Inferior parietal cortex (tissue), 1 donor: ENCODE data around the gene CHST2.
"Not testable (repeated sequence)": the region's sequence is repeated elsewhere in the genome, so short reads cannot be mapped to it uniquely, and the experiment has no call there.

Experiments used
- DNase-seq: peaks from one replicate; pipeline ENCODE4 v3.0.0-alpha.2; 2016; ENCODE audit errors: extremely low spot score

The CHST2 gene

DNA sequence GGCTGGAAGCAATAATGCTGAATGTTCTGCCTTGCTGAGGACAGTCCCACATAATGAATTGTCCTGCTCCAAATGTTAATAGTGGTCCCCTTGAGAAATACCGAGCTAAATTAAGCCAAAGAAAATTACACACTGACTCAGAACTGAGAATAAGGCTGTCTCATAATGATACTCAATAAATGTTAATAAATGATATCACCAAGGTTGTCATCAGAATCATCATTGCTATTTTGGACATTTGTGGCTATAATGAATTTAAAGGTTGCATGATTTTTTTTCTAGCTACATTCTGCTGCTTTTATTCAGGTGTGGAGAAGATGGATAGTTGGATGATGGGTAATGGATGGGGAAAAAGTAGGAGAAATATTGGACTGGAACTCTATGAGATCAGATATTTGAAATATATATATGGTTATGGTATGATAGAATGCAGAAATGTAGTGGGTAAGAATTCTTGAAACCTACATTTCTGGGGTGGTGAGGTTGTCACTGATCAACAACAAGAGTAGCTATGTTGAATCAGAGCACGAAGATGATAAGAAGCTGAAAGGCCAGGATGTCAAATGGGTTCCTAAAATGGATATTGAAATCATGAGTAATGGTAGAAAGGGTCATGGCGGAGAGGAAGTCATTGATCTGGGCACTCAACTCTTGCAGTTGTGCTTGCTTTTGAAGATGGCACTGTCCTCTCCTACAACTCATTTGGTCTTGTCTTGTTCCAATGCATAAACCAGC, 12.8 kb downstream of the CHST2 start:
- no peak for DNase-seq

DNA sequence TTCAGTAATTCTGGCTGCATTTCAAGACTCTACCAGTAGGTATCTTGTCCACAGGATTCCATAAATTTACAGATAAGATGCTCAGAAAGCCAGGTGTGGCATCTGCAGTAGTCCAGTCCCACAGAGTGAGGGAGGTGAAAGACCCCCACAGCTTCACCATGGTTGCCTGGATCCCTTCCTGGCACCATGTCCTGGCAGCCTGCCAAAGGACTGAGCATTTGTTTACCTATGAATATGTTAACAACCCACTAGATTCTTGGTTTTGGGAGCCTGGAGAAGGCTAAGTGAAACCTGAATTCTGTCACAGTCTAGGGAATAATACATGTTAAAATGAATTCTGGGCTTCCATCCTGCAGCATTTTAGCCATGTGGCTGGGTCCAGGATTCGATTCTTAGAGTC, 14.9 kb downstream of the CHST2 start:
- DNase-seq, result no peak

DNA sequence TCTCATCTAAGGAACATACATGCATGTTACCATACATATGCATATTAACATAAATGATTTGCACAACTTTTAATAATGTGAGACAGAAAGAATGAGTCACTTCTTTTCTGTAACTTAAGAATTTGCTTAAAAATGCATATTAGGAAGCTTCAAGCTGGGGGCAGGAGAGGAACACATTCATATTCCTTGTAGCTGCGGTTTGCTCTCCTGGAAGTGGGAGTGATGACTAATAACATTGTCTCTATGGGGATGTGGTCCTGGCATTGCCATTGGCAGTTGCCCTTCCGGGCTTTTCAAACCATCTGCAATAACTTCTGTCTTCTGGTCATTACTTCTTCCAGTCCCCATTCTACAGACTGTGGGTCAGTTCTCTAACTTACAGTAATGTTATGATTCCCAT, 15.6 kb downstream of the CHST2 start:
- DNase-seq, result no peak

DNA sequence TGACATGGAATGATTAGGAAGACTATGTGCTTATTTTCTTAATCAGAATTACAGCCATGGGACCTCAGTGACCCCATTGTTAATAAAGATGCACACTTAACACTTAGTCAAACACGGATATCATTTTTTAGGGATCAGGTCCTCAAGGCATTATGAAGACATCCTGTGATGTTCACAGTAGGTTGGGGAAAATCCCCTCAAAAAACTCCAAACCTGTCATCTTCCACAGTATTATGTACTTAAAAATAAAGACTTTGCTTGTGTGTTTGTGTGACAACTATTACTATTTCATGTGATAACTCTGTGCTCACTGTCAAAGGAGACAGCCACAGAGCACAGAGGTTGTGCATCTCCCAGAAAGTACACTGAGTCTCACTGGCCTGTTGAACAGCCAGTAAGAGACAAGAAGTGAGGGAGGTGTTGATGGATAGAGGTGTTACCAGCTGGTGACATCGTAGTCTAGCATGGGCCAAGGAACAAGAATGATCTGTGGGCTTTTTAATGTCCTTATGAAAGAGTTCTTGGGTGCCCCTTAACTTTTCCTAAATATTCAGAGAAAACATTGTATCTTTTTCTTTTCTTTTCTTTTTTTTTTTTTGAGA, 18.0 kb downstream of the CHST2 start:
- no peak for DNase-seq

DNA sequence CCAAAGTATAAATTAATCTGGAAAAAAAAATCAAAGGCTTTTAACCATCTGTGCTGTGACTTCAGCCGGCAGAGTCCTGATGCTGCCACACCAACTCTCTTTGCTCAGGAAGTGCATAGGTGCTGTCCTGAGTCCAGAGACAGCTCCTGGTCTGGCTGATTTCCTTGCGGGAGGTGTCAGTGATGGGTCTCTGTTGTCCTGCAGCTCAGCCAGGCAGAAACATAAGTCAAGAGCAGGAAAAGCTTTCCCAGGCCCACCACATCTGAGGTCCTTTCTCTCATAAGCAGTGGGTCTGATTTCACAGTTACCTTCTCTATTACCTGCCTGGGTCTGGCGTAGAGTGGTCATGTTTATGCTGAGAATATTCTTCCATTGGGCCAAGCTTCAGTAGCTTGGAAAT, 19.4 kb downstream of the CHST2 start:
- no peak for DNase-seq

DNA sequence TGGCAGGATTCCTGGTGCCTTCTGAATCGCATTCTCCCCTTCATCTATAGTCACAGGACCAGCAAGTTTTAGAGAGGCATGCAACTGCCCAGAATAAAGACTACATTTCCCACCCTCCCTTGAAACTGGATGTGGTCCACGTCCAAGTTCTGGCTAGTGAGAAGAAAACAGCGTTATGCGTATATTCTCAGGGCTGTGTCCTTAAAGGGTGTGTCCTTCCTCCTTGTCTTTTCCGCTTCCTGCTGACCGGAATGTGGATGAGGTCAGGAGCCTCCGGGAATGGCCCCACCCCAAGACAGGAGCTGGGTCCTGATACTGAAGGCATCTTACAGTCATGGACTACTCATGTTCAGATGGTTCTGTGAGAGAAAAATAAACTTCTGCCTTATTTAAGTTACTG, 20.2 kb downstream of the CHST2 start:
- no peak for DNase-seq

DNA sequence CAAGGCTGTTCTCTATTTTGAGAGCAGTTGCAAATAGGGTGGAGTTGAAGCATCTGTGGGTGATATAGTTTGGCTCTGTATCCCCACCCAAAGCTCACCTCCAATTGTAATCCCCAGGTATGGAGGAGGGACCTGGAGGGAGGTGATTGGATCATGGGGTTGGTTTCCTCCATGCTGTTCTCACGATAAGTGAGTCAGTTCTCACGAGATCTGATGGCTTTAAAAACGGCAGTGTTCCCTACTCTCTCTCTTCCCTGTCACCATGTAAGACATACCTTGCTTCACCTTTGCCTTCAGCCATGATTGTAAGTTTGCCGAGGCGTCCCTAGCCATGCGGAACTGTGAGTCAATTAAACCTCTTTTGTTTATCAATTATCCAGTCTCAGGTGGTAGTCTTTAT, 21.0 kb downstream of the CHST2 start:
- DNase-seq, result no peak

DNA sequence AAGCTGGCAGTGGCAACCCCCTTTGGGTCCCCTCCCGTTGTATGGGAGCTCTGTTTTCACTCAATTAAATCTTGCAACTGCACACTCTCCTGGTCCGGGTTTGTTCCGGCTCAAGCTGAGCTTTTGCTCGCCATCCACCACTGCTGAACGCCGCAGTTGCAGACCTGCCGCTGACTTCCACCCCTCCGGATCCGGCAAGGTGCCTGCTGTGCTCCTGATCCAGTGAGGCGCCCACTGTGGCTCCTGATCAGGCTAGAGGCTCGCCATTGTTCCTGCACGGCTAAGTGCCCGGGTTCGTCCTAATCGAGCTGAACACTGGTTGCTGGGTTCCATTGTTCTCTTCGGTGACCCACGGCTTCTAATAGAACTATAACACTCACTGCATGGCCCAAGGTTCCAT, 22.8 kb downstream of the CHST2 start:
- no peak for DNase-seq

DNA sequence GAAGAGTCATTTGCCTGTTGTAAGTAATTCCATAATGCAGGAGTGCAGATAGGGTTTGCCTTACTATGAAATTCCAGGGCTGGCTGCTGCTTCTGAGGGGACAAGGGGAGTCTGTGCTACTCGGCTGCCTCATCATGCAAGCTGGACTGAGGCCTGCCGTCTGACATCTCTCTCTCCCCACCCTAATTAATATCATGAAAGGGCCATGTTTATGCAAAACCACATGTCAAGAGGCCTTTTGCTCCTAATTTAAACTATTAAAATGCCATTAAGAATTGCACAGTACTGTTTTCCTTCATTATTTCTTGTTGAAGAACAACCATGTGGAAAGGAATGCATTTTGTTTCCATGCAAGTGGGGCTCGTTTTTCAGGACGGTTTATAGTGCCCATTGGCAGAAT, 26.3 kb downstream of the CHST2 start:
- no peak for DNase-seq

DNA sequence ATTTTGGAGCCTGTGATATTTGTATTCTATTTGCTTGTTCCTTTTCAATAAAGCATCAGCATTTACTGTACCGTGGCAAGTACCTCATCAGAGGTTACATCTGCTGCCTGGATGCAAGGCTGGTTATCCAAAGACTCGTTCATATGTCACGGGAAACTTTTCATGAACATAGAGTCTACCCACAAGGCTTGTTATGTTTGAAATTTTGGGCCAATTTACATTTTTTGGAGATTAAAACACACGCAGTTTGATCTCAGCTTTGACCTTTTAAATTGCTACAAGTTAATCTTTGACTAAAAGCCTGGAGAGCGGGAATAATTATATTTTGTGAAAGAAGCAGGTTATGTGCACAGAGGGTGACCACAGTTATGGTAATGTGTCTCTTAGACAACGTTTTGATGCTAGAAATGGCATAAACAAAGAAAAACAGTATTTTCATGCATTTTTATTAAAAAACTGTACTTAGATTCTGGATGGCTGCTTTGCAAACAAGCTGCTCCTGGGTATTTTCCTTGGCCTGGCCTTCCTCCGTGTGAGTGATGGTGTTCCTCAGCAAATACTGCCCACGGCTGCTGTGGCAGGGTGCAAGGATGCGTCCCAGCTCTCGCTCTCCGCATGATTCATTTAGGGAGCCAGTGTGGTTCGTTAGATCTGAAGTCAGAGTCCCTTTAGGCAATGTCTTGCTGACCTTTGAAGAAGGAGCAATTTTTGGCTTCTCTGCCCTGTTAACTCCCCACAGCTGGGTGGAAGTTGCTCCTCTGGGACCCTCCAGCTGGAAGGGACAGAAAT, 27.1 kb downstream of the CHST2 start:
- DNase-seq, result no peak

DNA sequence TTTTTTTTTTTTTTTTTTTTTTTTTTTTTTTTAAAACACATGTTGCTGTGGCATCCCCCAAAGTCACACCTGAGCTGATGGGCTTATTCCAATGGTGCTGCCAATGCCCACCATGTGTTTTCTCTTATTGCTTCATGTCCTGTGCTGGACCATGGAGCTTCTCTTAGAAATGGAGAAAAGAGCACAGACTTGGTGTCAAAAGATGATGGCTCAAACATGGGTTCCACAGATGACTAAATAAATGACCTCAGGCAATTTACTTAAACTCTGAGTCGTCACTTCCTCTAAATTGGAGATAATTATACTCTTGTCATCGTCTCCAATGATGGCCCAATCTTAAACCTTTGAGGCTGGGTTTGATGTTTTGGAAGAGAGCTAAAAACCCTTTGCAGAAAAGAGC, 28.1 kb downstream of the CHST2 start:
- DNase-seq, result no peak

DNA sequence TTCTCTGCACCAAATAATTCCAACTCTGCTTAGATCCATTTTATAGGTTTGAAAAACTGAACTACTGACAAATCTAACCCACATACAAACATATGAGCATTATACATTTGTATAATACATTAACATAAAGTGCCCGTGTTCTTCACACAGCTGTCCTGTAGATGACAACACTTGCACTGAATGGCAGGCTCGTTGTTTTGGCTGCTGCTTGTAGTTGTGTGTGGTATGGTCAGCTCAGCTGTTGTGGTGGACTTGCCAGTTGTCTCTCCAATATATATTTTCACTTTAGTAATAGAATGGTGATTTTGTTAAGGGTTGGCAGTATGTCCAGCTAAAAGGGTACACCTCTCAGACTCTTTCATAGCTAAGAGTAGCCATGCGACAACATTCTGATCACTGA, 30.5 kb downstream of the CHST2 start:
- no peak for DNase-seq

DNA sequence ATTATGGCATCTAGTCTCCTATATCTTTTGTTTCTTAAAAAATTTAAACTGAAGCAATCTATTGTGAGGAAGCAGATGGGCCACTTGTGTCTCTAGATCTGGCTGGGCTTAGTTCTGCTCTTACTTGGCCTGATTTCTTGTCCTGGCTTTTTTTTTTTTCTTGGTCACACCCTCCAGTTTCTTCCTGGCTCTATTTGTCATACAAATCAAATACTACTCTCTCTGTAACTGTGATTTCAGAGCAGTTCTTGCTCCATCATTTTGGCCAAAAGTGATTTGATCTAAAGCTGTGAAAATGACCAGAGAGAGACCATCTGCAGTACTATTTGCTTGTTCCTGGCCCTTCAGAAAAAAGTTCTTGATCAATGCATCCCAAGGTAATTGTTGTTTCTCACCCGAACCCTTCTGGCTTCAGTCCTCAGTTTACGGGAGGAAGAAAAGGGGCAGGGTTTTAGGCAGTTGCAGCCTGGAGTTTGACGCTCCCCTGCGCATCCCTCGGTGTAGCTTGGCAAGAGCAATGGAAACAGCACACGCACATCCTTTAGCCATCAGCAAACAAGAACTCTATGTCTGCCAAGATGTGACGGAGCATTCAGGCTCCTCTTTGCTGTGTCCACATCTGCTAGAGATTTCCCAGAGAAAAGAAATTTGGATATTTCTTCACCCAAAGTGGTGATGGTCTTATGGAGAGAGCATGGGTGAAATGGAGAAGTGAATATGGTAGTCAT, 31.6 kb downstream of the CHST2 start:
- DNase-seq, result no peak

DNA sequence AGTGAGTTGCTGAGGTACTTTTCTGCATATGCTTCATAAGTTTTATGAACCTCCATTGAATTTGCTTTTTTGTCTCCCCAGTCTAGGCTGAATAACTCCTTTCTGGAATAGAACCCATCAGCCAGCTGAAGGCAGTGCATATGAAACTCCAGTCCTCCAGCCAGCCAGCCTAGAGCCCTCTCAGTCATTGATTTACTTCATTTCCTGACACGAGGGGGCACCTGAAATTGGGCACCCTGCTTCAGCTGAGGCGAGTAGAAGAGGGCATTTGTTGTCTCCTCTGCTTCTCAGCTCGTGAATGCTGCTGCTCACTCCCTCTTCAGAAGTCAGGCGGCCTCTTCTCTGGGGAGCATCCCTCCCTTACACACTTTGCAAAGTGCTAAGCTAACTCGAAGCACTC, 32.5 kb downstream of the CHST2 start:
- DNase-seq, result no peak

DNA sequence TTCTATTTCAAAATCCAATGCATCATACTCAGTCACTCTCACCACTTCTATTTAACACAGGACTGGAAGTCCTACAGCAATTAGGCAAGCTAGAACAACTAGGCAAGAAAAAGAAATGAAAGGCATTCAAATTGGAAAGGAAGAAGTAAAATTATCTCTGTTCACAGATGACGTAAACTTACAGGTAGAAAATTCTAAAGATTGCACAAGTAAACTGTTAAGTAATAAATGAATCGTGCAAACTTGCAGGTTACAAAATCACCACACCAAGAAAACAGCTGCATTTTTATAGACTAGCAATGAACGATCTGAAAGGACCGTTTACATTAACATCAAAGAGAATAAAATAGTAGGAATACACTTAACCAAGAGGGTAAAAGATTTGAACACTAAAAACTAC, 36.2 kb downstream of the CHST2 start:
- DNase-seq, result no peak

DNA sequence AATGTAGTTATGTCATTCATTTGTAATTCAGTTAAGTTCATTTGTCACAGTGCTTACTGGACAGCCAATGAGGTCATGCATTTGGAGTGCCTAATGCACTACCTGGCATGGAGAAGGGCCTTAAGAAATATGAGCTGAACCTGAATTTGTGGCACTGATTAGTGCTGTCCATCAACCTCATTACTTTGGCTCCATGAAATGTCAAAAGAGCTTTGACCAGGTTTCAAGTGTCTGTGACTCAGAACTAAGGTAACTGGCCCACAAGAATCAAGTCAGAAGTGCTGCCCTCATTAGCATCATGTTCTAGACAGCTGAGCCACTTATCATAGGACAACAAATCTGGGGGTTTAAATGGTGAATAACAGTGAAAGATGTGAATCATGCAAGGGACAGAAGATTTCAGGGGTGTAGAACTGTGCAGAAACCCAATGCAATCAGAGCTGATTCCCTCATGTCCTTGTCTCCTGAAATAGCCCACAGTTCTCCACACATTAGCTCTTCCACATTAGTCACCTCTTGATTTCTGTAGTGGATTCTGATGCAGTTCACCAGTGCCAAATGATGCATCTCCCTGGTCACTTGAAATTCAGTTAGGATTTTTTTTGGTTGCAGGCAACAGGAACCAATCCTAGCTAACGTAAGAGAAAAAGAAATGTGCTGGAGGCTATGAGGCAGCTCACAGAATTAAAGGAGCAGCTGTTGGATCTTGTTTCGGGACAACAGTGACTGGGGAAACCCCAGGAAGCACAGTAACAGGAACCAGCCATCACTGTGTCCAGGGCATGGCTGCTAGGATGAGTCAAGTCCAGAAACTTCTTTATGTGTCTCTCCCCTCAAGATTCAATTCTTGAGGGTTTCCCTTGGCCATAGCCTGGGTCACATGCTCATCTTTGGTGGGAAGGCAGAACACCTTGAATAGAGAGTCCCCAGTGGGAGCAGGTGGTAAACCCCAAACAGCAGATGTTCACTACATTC, 38.7 kb downstream of the CHST2 start:
- no peak for DNase-seq

DNA sequence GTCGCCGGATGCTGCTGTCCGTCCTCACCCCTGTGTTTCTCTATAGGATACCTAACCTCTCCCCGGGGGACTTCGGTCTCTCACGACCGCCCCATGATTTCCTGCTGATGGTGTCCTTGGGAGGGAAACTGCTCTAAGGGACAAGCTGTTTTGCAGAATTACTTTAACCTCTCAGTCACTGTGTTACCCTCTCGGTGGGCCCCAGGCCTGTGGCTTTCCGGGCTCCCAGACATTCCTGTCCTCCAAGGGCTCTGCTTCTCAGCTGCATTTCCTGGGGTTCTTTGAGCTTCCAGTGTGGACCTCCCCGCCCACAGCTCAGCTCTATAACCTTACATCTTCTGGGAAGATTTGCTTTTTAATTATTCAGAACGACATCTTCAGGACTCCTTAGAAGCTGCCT, 40.9 kb downstream of the CHST2 start:
- DNase-seq, result no peak

DNA sequence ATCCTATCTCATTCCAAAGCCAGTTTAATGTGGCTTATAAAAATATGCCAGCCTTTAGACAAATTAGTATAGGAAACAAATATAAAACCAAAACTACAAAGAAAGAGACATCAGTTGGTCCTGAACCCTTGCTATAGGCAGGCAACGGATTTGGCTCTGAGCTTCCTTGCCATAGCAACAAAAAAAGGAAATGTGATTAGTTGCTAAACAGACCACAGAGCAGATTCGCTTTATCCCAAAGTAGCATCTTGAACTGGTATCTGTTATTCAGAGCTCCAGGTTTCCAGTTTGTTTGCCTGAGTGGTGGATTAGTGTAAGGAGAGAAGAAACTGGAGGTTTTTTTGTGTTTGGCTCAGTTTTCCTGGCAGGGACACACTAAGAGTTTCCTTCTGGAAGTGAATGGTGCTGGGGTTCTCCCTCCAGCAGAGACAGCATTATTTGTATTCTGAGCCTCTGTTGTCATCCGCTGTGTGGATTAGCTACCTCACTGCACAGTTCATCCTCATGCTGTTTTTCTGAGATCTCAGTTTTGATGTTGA, 44.1 kb downstream of the CHST2 start:
- no peak for DNase-seq

DNA sequence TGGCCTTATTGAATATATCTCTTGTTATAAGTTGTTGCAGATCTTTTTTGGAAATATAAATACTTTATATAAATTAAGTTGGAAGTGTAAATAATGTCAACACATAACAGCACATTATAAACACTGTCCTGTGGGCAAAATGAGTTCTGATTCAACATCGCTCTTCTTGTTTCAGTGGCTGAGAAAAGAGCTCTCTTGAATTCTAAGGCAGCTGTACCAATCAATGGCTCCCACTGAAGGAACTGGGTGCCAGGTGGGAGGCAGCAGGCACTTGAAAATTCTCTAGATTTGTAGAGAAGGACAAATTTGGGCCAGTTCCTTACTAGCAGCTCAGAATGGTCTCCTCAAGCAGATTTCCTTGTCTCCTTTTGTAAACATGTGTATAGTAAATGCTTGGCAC, 45.6 kb downstream of the CHST2 start:
- DNase-seq, result no peak

DNA sequence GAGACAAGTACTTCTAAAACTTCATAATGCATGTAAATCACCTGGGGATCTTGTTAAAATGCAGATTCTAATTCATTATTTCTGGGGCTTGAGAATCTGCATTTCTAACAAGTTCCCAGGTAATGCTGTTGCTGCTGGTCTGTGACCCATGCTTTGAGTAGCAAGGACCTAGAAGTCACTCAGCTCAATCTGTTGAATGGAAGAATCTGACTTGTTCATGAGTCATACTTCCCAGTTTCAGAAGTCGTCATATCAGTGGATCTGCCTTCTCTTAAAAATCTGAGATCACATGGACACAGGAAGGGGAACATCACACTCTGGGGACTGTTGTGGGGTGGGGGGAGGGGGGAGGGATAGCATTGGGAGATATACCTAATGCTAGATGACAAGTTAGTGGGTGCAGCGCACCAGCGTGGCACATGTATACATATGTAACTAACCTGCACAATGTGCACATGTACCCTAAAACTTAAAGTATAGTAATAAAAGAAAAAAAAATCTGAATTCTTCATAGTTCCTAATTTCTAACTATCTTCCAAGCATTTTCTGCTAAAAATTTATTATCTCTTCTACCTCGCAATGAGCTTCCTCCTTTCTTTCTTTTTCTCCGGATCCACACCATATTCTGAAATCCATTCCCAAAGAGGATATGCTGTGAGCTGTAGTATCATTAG, 46.2 kb downstream of the CHST2 start:
- DNase-seq, result not testable (repeated sequence)
